ENCODE results near the gene CTNNA3. TPM values are rescaled to one million over a fixed set of nuclear protein-coding genes. Genes with fewer than 3 reads are reported as not detected.

CTNNA3 gene
- total and polyA plus RNA-seq, 2 donors (not counting 3 experiments of a cell fraction or from before 2014, with no cell fraction given), result not detected

GRCh38 chr10:67200913-67201564 is 495.0 kb downstream of the CTNNA3 start:
- Histone ChIP-seq H3K27me3 (ENCODE audit: control insufficient read depth in 2 of 2, insufficient read depth in 2 of 2, low read length in 2 of 2) (no peaks in the 10 kb centered on the region), H3K4me2 (ENCODE audit: insufficient read depth, low read length) (no peak overlapping the region), H3K4me3 (replicated peaks in 1 of 3; ENCODE audit: insufficient read depth in 1 of 3, low read depth in 1 of 3, low read length in 3 of 3) (no peak overlapping the region), H2AFZ (ENCODE audit: low read depth, low read length) (no peak overlapping the region), H3K79me2 (ENCODE audit: control insufficient read depth, insufficient read depth, low read length) (no peaks in the 10 kb centered on the region), H3K9me3 (replicated peaks; ENCODE audit: control insufficient read depth, insufficient read depth, low read length) (no peaks in the 10 kb centered on the region), H3K36me3 (ENCODE audit: control insufficient read depth in 2 of 2, extremely low read depth in 1 of 2, insufficient read depth in 2 of 2, low read length in 2 of 2) (no peaks in the 10 kb centered on the region), H3K9me1 (replicated peaks; ENCODE audit: control insufficient read depth, extremely low read depth, insufficient read depth, low read length) (no peaks in the 10 kb centered on the region), H3K27ac (ENCODE audit: insufficient read depth, low read depth, low read length) (no peak overlapping the region), H3K9ac (replicated peaks; ENCODE audit: extremely low read depth, insufficient read depth, low read length) (no peak overlapping the region), H4K20me1 (replicated peaks; ENCODE audit: control insufficient read depth, extremely low read depth, insufficient read depth, low read length) (no peaks in the 10 kb centered on the region), H3K4me1 (ENCODE audit: control insufficient read depth, extremely low read depth, insufficient read depth, low read length) (no peaks in the 10 kb centered on the region)
- intact Hi-C loops (cut with micrococcal nuclease), result no loop called here
- no peak for DNase-seq (ENCODE audit: low read depth, low spot score)
- POLR2A ChIA-PET, result no interaction called here
- BruUV-seq (replicated peaks), result no TSS peak
- CTCF ChIA-PET, result no interaction called here
- FAIRE-seq, result no peak
- dilution Hi-C loops (cut with MboI; ENCODE audit: extremely low pct_ligation_motif_present, low sequenced_read_pairs), result no loop called here
- TF ChIP-seq MYC (IDR thresholded peaks at IDR 0.05; ENCODE audit: low read depth, low read length) (no peak), MAX (IDR thresholded peaks at IDR 0.05; ENCODE audit: insufficient read depth, insufficient read length) (no peak), POLR2AphosphoS5 (IDR thresholded peaks at IDR 0.05; ENCODE audit: insufficient read depth, low read depth, low read length) (no peak), FOS (IDR thresholded peaks at IDR 0.05; ENCODE audit: borderline replicate concordance, insufficient read depth, low read length) (no peak), CTCF (IDR thresholded peaks at IDR 0.05; ENCODE audit: extremely low read depth in 1 of 2, insufficient read depth in 1 of 2, low read depth in 1 of 2, low read length in 2 of 2) (no peak), POLR2A (IDR thresholded peaks at IDR 0.05; ENCODE audit: low read depth, low read length) (no peak), GATA2 (IDR thresholded peaks at IDR 0.05; ENCODE audit: insufficient read depth, insufficient read length, low read depth, low read length) (no peak), EZH2 (IDR thresholded peaks at IDR 0.05; ENCODE audit: borderline replicate concordance, low read depth, low read length, severe bottlenecking) (no peak)
